ENCODE data around the gene CIAO2B.

Gene CIAO2B

GRCh38 chr16:66890799-66891198 lies 43.4 kb downstream of the CIAO2B start:
- no peak for DNase-seq (ENCODE audit: low spot score)
- TF ChIP-seq, protein P1, sequence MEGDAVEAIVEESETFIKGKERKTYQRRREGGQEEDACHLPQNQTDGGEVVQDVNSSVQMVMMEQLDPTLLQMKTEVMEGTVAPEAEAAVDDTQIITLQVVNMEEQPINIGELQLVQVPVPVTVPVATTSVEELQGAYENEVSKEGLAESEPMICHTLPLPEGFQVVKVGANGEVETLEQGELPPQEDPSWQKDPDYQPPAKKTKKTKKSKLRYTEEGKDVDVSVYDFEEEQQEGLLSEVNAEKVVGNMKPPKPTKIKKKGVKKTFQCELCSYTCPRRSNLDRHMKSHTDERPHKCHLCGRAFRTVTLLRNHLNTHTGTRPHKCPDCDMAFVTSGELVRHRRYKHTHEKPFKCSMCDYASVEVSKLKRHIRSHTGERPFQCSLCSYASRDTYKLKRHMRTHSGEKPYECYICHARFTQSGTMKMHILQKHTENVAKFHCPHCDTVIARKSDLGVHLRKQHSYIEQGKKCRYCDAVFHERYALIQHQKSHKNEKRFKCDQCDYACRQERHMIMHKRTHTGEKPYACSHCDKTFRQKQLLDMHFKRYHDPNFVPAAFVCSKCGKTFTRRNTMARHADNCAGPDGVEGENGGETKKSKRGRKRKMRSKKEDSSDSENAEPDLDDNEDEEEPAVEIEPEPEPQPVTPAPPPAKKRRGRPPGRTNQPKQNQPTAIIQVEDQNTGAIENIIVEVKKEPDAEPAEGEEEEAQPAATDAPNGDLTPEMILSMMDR (conservative IDR thresholded peaks at IDR 0.05; ENCODE audit: low read depth), result no peak
- CTCF ChIA-PET, result interaction anchor here (0.7 to 0.8 kb wide), 2 partner anchors 278 to 294 kb away, joined by 3 to 4 read pairs; no protein-coding TSS in a partner anchor
- no peak overlapping the region for H3K27ac ChIP-seq
- POLR2A ChIA-PET (ENCODE audit: low non-redundant PET), result no interaction called here

DNA sequence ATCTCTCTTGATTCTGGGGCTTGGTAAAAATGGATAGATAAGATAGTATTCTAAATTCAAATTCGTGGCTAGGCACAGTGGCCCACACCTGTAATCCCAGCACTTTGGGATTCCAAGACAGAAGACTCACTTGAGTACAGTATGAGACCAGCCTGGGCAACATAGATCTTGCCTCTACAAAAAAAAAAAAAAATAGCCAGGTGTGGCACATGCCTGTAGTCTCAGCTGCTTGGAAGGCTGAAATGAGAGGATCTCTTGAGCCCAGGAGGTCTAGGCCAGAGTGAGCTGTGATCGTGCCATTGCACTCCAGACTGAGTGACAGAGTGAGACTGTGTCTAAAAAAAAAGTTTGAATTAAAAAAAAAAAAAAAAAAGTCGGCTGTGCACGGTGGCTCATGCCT lies 44.6 kb downstream of the CIAO2B start:
- H3K27ac ChIP-seq, result no peak overlapping the region
- no peak for DNase-seq (ENCODE audit: low spot score)
- ChIA-PET CTCF (interaction anchor here (0.6 to 0.7 kb wide), 2 partner anchors 21 to 151 kb away, joined by 3 read pairs; no protein-coding TSS in a partner anchor), POLR2A (ENCODE audit: low non-redundant PET) (no interaction called here)
- TF ChIP-seq, protein P1 (conservative IDR thresholded peaks at IDR 0.05; ENCODE audit: low read depth), result no peak

- TF ChIP-seq, protein P1 (conservative IDR thresholded peaks at IDR 0.05; ENCODE audit: low read depth), result no peak
- no peak for DNase-seq (ENCODE audit: low spot score)
- no peak overlapping the region for H3K27ac ChIP-seq
- CTCF ChIA-PET, result interaction anchor here (0.7 kb wide), 1 partner anchor 21 kb away, joined by 3 read pairs; no protein-coding TSS in a partner anchor
- POLR2A ChIA-PET (ENCODE audit: low non-redundant PET), result no interaction called here
Measured at GRCh38 chr16:66888647-66889615, 45.3 kb downstream of the CIAO2B start.

GRCh38 chr16:66886914-66887313 lies 47.3 kb downstream of the CIAO2B start:
- ChIA-PET CTCF (interaction anchor here (2.9 kb wide), 1 partner anchor 8 kb away, joined by 15 read pairs; no protein-coding TSS in a partner anchor), POLR2A (ENCODE audit: low non-redundant PET) (no interaction called here)
- TF ChIP-seq, protein P1 (conservative IDR thresholded peaks at IDR 0.05; ENCODE audit: low read depth), result no peak
- no peak for DNase-seq (ENCODE audit: low spot score)
- H3K27ac ChIP-seq, result no peak overlapping the region

DNA sequence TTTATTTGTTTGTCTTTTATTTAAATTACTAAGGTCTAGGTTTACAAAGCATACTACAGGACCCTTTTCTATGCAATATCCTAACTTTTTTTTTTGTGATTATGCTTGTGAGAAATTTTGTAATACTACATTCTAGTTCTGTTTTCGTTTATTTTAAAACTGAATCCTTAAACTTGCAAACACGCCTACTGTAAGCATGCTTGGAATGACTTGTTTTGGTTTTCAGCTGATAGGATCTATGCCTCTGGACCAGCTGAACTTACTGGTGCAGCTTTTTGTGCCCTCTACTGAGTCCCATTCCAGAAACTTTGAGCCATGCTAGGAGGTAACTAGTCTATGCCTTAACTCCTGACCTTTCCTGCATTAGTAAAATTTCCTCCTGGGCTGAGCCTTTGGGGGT lies 47.9 kb downstream of the CIAO2B start:
- CTCF ChIA-PET, result interaction anchor here (0.6 to 2.9 kb wide), 2 partner anchors 9 to 15 kb away, joined by 3 to 15 read pairs; no protein-coding TSS in a partner anchor
- H3K27ac ChIP-seq, result no peak overlapping the region
- TF ChIP-seq, protein P1 (conservative IDR thresholded peaks at IDR 0.05; ENCODE audit: low read depth), result no peak

DNA sequence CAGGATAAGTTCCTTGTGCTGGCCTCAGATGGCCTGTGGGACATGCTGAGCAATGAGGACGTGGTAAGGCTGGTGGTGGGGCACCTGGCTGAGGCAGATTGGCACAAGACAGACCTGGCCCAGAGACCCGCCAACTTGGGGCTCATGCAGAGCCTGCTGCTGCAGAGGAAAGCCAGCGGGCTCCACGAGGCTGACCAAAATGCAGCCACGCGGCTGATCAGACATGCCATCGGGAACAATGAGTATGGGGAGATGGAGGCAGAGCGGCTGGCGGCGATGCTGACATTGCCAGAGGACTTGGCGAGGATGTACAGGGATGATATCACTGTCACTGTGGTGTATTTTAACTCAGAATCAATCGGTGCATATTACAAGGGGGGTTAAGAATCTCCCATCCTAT lies 48.7 kb downstream of the CIAO2B start:
- no peak overlapping the region for H3K27ac ChIP-seq
- TF ChIP-seq, protein P1 (conservative IDR thresholded peaks at IDR 0.05; ENCODE audit: low read depth), result no peak
- DNase-seq (ENCODE audit: low spot score), result no peak
- ChIA-PET POLR2A (ENCODE audit: low non-redundant PET) (no interaction called here), CTCF (interaction anchor here (0.6 to 2.9 kb wide), 2 partner anchors 9 to 30 kb away, joined by 3 to 15 read pairs; no protein-coding TSS in a partner anchor)

More for the DNA sequence above, 47.9 kb downstream of the CIAO2B start:
- DNase-seq (ENCODE audit: low spot score), result no peak
- POLR2A ChIA-PET (ENCODE audit: low non-redundant PET), result no interaction called here

All from RWPE1 (cell line).